ENCODE data around the gene SMIM31. TPM values are rescaled to one million over a fixed set of nuclear protein-coding genes. Genes with fewer than 3 reads are reported as not detected.

SMIM31 gene
- total RNA-seq, 1 experiment from 2014 or later: not detected

DNA sequence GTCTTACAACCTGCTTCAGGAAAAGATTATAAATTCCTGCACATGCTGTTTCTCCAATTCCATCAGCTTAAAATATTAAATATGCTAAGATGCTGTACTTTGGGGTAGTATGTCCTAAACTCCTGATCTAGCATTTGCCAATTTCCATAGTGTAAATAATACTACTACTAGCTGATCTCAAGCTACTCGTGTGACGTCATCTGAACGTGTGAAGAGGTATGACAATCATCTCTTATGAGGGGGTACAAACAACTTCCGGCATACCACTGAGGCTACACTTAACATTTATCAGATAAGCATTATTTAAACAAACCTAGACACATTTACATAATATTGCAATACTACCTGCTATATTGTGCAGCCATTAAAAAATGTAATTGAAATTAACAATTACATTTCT lies 70.7 kb downstream of the SMIM31 start:
- no peaks in the 10 kb centered on the region for H3K9me3 ChIP-seq (ENCODE audit: insufficient read depth, low read depth)
- DNase-seq: no peak
- H3K4me2 ChIP-seq: no peak overlapping the region
- no peaks in the 10 kb centered on the region for H3F3A ChIP-seq (ENCODE audit: insufficient read depth, low read depth)
- TF ChIP-seq, protein P1, sequence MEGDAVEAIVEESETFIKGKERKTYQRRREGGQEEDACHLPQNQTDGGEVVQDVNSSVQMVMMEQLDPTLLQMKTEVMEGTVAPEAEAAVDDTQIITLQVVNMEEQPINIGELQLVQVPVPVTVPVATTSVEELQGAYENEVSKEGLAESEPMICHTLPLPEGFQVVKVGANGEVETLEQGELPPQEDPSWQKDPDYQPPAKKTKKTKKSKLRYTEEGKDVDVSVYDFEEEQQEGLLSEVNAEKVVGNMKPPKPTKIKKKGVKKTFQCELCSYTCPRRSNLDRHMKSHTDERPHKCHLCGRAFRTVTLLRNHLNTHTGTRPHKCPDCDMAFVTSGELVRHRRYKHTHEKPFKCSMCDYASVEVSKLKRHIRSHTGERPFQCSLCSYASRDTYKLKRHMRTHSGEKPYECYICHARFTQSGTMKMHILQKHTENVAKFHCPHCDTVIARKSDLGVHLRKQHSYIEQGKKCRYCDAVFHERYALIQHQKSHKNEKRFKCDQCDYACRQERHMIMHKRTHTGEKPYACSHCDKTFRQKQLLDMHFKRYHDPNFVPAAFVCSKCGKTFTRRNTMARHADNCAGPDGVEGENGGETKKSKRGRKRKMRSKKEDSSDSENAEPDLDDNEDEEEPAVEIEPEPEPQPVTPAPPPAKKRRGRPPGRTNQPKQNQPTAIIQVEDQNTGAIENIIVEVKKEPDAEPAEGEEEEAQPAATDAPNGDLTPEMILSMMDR (conservative IDR thresholded peaks at IDR 0.05): no peak
- no peak for TF ChIP-seq EZH2 (IDR thresholded peaks at IDR 0.05; ENCODE audit: low read depth)
- no peak overlapping the region for H3K4me3 ChIP-seq
- BruUV-seq (replicated peaks): no TSS peak
- POLR2A ChIA-PET (ENCODE audit: unreplicated experiment): no interaction called here
- no peaks in the 10 kb centered on the region for H3K79me2 ChIP-seq (ENCODE audit: low read depth)
- CTCF ChIA-PET: no interaction called here
- H3K27ac ChIP-seq: no peak overlapping the region
- H3K4me1 ChIP-seq (replicated peaks; ENCODE audit: insufficient read depth): no peaks in the 10 kb centered on the region
- H3K27me3 ChIP-seq (ENCODE audit: insufficient read depth, low read depth): no peaks in the 10 kb centered on the region
- H3K9me2 ChIP-seq (ENCODE audit: insufficient read depth): no peaks in the 10 kb centered on the region
- no peaks in the 10 kb centered on the region for H4K20me1 ChIP-seq (ENCODE audit: insufficient read depth)
- no peaks in the 10 kb centered on the region for H3K36me3 ChIP-seq (ENCODE audit: low read depth)
- intact Hi-C loops (cut with micrococcal nuclease; ENCODE audit: unreplicated experiment): no loop called here
- no peak overlapping the region for H2AFZ ChIP-seq

DNA sequence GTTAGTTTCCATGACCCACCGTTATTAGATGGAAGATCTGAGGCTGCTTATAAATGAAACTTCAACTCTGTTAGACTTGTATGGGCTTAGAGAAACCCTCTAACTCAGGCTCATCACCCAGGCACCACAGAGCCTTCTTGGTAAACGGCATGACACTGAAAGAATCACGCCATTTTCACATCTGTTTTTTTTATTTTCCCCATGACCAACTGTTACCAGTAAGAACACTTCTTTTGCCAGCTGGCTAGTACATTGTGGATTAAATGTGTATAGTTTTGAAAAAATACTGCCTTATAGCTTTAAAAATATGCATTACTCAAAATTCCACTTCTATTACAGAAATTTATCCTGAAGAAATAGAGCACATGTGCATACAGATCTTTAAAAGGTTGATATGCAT lies 75.0 kb downstream of the SMIM31 start:
- no peaks in the 10 kb centered on the region for H3F3A ChIP-seq (ENCODE audit: insufficient read depth, low read depth)
- DNase-seq: no peak
- CTCF ChIA-PET: interaction anchor here (0.6 kb wide), 1 partner anchor 106 kb away, joined by 3 read pairs; no protein-coding TSS in a partner anchor
- H3K9me2 ChIP-seq (ENCODE audit: insufficient read depth): no peaks in the 10 kb centered on the region
- H3K36me3 ChIP-seq (ENCODE audit: low read depth): no peaks in the 10 kb centered on the region
- no peaks in the 10 kb centered on the region for H3K4me1 ChIP-seq (replicated peaks; ENCODE audit: insufficient read depth)
- no peaks in the 10 kb centered on the region for H3K27me3 ChIP-seq (ENCODE audit: insufficient read depth, low read depth)
- H3K4me2 ChIP-seq: no peak overlapping the region
- no peaks in the 10 kb centered on the region for H3K79me2 ChIP-seq (ENCODE audit: low read depth)
- no peaks in the 10 kb centered on the region for H4K20me1 ChIP-seq (ENCODE audit: insufficient read depth)
- BruUV-seq (replicated peaks): no TSS peak
- no peaks in the 10 kb centered on the region for H3K9me3 ChIP-seq (ENCODE audit: insufficient read depth, low read depth)
- no peak overlapping the region for H2AFZ ChIP-seq
- H3K27ac ChIP-seq: no peak overlapping the region
- POLR2A ChIA-PET (ENCODE audit: unreplicated experiment): no interaction called here
- no peak for TF ChIP-seq EZH2 (IDR thresholded peaks at IDR 0.05; ENCODE audit: low read depth)
- TF ChIP-seq, protein P1 (conservative IDR thresholded peaks at IDR 0.05): no peak
- intact Hi-C loops (cut with micrococcal nuclease; ENCODE audit: unreplicated experiment): no loop called here
- no peak overlapping the region for H3K4me3 ChIP-seq

DNA sequence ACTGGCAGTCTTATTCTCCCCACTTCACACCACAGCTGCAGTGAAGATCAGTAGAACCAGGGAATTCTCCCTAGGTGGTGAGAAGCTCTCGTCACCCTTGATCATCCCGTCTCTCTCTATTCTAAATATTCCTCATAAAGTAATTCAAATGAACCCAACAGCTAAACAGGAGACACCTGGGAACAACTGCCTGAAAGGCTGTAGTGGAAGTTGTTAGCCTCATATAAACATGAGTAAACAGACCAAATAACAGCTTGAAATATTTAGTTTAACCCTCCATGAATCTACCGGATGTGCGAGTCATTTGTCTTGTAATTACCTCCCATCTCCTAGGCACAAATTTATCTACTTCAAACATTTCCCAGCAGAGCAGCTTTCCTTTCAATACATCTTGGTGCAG lies 92.6 kb downstream of the SMIM31 start:
- no peaks in the 10 kb centered on the region for H3K9me2 ChIP-seq (ENCODE audit: insufficient read depth)
- H3K27ac ChIP-seq: no peak overlapping the region
- H3F3A ChIP-seq (ENCODE audit: insufficient read depth, low read depth): no peaks in the 10 kb centered on the region
- no peak overlapping the region for H3K4me2 ChIP-seq
- intact Hi-C loops (cut with micrococcal nuclease; ENCODE audit: unreplicated experiment): no loop called here
- H3K9me3 ChIP-seq (ENCODE audit: insufficient read depth, low read depth): no peaks in the 10 kb centered on the region
- H3K4me3 ChIP-seq: no peak overlapping the region
- POLR2A ChIA-PET (ENCODE audit: unreplicated experiment): no interaction called here
- DNase-seq: no peak
- BruUV-seq (replicated peaks): no TSS peak
- no peaks in the 10 kb centered on the region for H4K20me1 ChIP-seq (ENCODE audit: insufficient read depth)
- H3K27me3 ChIP-seq (ENCODE audit: insufficient read depth, low read depth): no peaks in the 10 kb centered on the region
- no peak for TF ChIP-seq EZH2 (IDR thresholded peaks at IDR 0.05; ENCODE audit: low read depth)
- TF ChIP-seq, protein P1 (conservative IDR thresholded peaks at IDR 0.05): no peak
- H2AFZ ChIP-seq: no peak overlapping the region
- H3K36me3 ChIP-seq (ENCODE audit: low read depth): no peaks in the 10 kb centered on the region
- no peaks in the 10 kb centered on the region for H3K4me1 ChIP-seq (replicated peaks; ENCODE audit: insufficient read depth)
- no peaks in the 10 kb centered on the region for H3K79me2 ChIP-seq (ENCODE audit: low read depth)
- CTCF ChIA-PET: no interaction called here
